ENCODE results near the gene ARMH3.

DNA sequence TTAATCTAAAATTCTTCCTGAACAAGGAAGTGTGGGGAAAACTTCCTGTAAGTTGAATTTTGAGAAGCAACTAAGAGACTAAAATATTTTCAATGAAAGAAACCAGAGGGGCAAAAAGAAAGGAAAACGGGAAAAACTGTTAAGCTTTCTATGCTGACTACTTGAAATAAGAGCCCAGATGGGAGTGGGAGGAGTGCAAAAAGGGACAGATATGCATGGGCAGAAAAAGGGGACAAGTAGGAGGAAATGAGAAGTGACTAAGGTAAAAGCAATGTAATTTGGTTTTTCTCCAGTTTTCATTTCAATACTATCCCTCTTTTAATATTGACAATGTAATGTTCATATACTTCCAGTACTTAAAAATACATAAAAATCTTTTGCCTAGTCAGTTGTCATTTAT lies 248.8 kb downstream of the ARMH3 start:
- TF ChIP-seq, protein P1, sequence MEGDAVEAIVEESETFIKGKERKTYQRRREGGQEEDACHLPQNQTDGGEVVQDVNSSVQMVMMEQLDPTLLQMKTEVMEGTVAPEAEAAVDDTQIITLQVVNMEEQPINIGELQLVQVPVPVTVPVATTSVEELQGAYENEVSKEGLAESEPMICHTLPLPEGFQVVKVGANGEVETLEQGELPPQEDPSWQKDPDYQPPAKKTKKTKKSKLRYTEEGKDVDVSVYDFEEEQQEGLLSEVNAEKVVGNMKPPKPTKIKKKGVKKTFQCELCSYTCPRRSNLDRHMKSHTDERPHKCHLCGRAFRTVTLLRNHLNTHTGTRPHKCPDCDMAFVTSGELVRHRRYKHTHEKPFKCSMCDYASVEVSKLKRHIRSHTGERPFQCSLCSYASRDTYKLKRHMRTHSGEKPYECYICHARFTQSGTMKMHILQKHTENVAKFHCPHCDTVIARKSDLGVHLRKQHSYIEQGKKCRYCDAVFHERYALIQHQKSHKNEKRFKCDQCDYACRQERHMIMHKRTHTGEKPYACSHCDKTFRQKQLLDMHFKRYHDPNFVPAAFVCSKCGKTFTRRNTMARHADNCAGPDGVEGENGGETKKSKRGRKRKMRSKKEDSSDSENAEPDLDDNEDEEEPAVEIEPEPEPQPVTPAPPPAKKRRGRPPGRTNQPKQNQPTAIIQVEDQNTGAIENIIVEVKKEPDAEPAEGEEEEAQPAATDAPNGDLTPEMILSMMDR (conservative IDR thresholded peaks at IDR 0.05; ENCODE audit: low read length): no peak
- no peak for TF ChIP-seq EZH2phosphoT487 (IDR thresholded peaks at IDR 0.05; ENCODE audit: borderline replicate concordance, low read depth, low read length)
